HG02943 (cell line): ENCODE results near the gene TNFSF11.

ENCODE experiments used
- ATAC-seq: cut with Tn5 transposase; IDR thresholded peaks from one replicate; pipeline ENCODE4 v1.9.1; 2021; ENCODE audit warnings: mild to moderate bottlenecking, low read depth, moderate library complexity; ENCODE audit not compliant: unreplicated experiment

The TNFSF11 gene

GRCh38 chr13:42651936-42652641 is 78.1 kb downstream of the TNFSF11 start:
- no peak for ATAC-seq

GRCh38 chr13:42652642-42653415 is 78.9 kb downstream of the TNFSF11 start:
- ATAC-seq: no peak

GRCh38 chr13:42653679-42654078 is 79.7 kb downstream of the TNFSF11 start:
- ATAC-seq: no peak

- ATAC-seq: no peak
These were observed 80.3 kb downstream of the TNFSF11 start for GRCh38 chr13:42654212-42654611.

GRCh38 chr13:42654722-42655121 is 80.8 kb downstream of the TNFSF11 start:
- ATAC-seq: no peak

- no peak for ATAC-seq
These were observed 82.2 kb downstream of the TNFSF11 start for GRCh38 chr13:42656161-42656560.

- no peak for ATAC-seq
These were observed 83.0 kb downstream of the TNFSF11 start for GRCh38 chr13:42656958-42657357.
